Astrocyte (in vitro differentiated cells and primary cell): ENCODE results near the gene PTPN4.

Source experiments
- EZH2 ChIP-seq: IDR thresholded peaks from 2 replicates; pipeline ENCODE4 v1.6.1; 2012; ENCODE audit warnings: mild to moderate bottlenecking, low read length, inconsistent platforms; ENCODE audit not compliant: insufficient read depth
- TF ChIP-seq, protein P1 (sequence below): IDR thresholded peaks from 2 replicates; pipeline ENCODE4 v1.5.1; 2011; ENCODE audit warnings: low read depth, mild to moderate bottlenecking, inconsistent platforms, low read length, moderate library complexity; ENCODE audit not compliant: insufficient read depth

DNA sequence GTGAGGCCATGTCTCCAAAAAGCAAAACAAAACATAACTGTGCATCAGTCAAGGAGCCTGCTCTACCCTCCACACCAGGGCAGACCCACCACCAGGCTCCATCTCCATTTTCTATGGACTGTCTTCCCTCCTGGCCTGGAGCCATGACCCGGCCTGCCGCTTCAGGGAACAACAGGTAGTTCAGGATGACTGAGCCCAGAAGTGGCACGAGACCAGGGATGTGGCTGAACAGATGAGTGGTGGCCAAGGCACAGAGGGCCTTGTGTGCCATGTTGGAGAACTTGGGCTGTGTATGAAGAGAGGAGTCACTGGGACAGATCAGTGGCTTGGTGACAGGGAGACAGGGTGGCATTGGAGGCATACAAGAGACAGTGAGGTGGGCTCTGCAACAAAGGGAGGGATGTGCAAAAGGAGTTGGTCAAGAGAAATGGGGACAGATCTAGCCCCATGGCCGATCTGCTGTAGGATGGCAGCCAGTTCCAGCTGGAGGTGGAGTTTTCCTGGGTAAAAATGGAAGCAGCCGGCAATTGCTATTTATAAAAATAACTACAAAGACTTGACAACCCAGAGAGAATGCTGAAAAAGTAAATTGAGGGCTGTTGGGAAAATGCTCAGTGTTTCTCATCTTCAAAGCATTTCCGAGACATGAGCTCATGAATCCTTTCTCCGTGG, 45.8 kb upstream of the PTPN4 start:
- TF ChIP-seq, protein P1, sequence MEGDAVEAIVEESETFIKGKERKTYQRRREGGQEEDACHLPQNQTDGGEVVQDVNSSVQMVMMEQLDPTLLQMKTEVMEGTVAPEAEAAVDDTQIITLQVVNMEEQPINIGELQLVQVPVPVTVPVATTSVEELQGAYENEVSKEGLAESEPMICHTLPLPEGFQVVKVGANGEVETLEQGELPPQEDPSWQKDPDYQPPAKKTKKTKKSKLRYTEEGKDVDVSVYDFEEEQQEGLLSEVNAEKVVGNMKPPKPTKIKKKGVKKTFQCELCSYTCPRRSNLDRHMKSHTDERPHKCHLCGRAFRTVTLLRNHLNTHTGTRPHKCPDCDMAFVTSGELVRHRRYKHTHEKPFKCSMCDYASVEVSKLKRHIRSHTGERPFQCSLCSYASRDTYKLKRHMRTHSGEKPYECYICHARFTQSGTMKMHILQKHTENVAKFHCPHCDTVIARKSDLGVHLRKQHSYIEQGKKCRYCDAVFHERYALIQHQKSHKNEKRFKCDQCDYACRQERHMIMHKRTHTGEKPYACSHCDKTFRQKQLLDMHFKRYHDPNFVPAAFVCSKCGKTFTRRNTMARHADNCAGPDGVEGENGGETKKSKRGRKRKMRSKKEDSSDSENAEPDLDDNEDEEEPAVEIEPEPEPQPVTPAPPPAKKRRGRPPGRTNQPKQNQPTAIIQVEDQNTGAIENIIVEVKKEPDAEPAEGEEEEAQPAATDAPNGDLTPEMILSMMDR: no peak
- no peak for TF ChIP-seq EZH2
